Activated effector memory CD4-positive, alpha-beta T cell treated with anti-CD3 and anti-CD28 coated beads, Interleukin-2, amount 50 U/mL, for 16 hours (primary cell): ENCODE results near the gene PER1.

Experiments
- DNase-seq: peaks from one replicate; pipeline ENCODE4 v3.0.0-alpha.2; 2020

The PER1 gene

GRCh38 chr17:8151120-8151640 is 1.0 kb downstream of the PER1 start:
- peak; percentile 96 for DNase-seq

GRCh38 chr17:8150194-8151119 is 1.7 kb downstream of the PER1 start:
- DNase-seq = no peak

- DNase-seq = no peak
These were observed 2.6 kb downstream of the PER1 start for GRCh38 chr17:8149419-8150193.

- DNase-seq = no peak
These were observed 3.6 kb downstream of the PER1 start for GRCh38 chr17:8148560-8148959.

- DNase-seq = no peak
These were observed 4.3 kb downstream of the PER1 start for GRCh38 chr17:8147805-8148404.

GRCh38 chr17:8147141-8147804 is 4.9 kb downstream of the PER1 start:
- DNase-seq = no peak

GRCh38 chr17:8146381-8147140 is 5.6 kb downstream of the PER1 start:
- DNase-seq = no peak

- no peak for DNase-seq
These were observed 6.4 kb downstream of the PER1 start for GRCh38 chr17:8145811-8146210.

GRCh38 chr17:8144401-8145231 is 7.6 kb downstream of the PER1 start:
- DNase-seq = no peak

- DNase-seq = no peak
These were observed 8.4 kb downstream of the PER1 start for GRCh38 chr17:8143581-8144400.

GRCh38 chr17:8142887-8143580 is 9.2 kb downstream of the PER1 start:
- DNase-seq = no peak

GRCh38 chr17:8142158-8142886 is 9.9 kb downstream of the PER1 start:
- no peak for DNase-seq

- no peak for DNase-seq
These were observed 10.5 kb downstream of the PER1 start for GRCh38 chr17:8141741-8142140.

GRCh38 chr17:8141045-8141444 is 11.2 kb downstream of the PER1 start:
- no peak for DNase-seq

- peak; percentile 64 for DNase-seq
These were observed 11.9 kb downstream of the PER1 start for GRCh38 chr17:8140065-8141029.

- peak; percentile 98 for DNase-seq
These were observed 13.4 kb downstream of the PER1 start for GRCh38 chr17:8138672-8139371.

GRCh38 chr17:8138374-8138671 is 13.9 kb downstream of the PER1 start:
- no peak for DNase-seq
